ENCODE data around the gene AKAP17A.

AKAP17A gene

GRCh38 chrX:1577845-1578244 lies 13.6 kb upstream of the AKAP17A start:
- no peak for DNase-seq (ENCODE audit: low read depth)
- no peak for TF ChIP-seq CTCF (IDR thresholded peaks at IDR 0.05; ENCODE audit: control insufficient read depth, extremely low read depth, insufficient read depth)
- no peak overlapping the region for H3K4me3 ChIP-seq (ENCODE audit: low read depth, low read length)

- DNase-seq (ENCODE audit: low read depth): no peak
- TF ChIP-seq CTCF (IDR thresholded peaks at IDR 0.05; ENCODE audit: control insufficient read depth, extremely low read depth, insufficient read depth): no peak
- H3K4me3 ChIP-seq (ENCODE audit: low read depth, low read length): no peak overlapping the region
Measured at GRCh38 chrX:1578511-1579173, 12.8 kb upstream of the AKAP17A start.

- DNase-seq (ENCODE audit: low read depth): no peak
- H3K4me3 ChIP-seq (ENCODE audit: low read depth, low read length): no peak overlapping the region
- TF ChIP-seq CTCF (IDR thresholded peaks at IDR 0.05; ENCODE audit: control insufficient read depth, extremely low read depth, insufficient read depth): peak; percentile 64
Measured at GRCh38 chrX:1581132-1581531, 10.3 kb upstream of the AKAP17A start.

- no peak overlapping the region for H3K4me3 ChIP-seq (ENCODE audit: low read depth, low read length)
- TF ChIP-seq CTCF (IDR thresholded peaks at IDR 0.05; ENCODE audit: control insufficient read depth, extremely low read depth, insufficient read depth): no peak
- no peak for DNase-seq (ENCODE audit: low read depth)
Measured at GRCh38 chrX:1582686-1583437, 8.5 kb upstream of the AKAP17A start.

- H3K4me3 ChIP-seq (ENCODE audit: low read depth, low read length): no peak overlapping the region
- no peak for DNase-seq (ENCODE audit: low read depth)
- no peak for TF ChIP-seq CTCF (IDR thresholded peaks at IDR 0.05; ENCODE audit: control insufficient read depth, extremely low read depth, insufficient read depth)
Measured at GRCh38 chrX:1584237-1585011, 7.0 kb upstream of the AKAP17A start.

- H3K4me3 ChIP-seq (ENCODE audit: low read depth, low read length): no peak overlapping the region
- DNase-seq (ENCODE audit: low read depth): no peak
- TF ChIP-seq CTCF (IDR thresholded peaks at IDR 0.05; ENCODE audit: control insufficient read depth, extremely low read depth, insufficient read depth): no peak
Measured at GRCh38 chrX:1587161-1587560, 4.2 kb upstream of the AKAP17A start.

All from LNCaP clone FGC (cell line).